Stimulated activated CD4-positive, alpha-beta T cell treated with anti-CD3 and anti-CD28 coated beads, Interleukin-12 subunit alpha, Interleukin-12 subunit beta, amount 100 ng/mL, for 4 hours (primary cell): Measurements from ENCODE around the gene TKTL2.
"Not testable (repeated sequence)": the region's sequence is repeated elsewhere in the genome, so short reads cannot be mapped to it uniquely, and the experiment has no call there.

ENCODE experiments used
- DNase-seq: peaks from one replicate; pipeline ENCODE4 v3.0.0-alpha.2; 2020

Gene TKTL2

GRCh38 chr4:163447023-163447422 is 26.5 kb downstream of the TKTL2 start:
- DNase-seq: not testable (repeated sequence)

GRCh38 chr4:163440040-163440439 is 33.5 kb downstream of the TKTL2 start:
- DNase-seq: no peak
